ENCODE measurements around the gene GALNT18.

The GALNT18 gene

GRCh38 chr11:11615086-11615485 lies 6.7 kb downstream of the GALNT18 start:
- no peak for TF ChIP-seq TCF12 (IDR thresholded peaks at IDR 0.05; ENCODE audit: low read depth)
- no peak for TF ChIP-seq YY1 (IDR thresholded peaks at IDR 0.05; ENCODE audit: low read depth)
- no peak for TF ChIP-seq CREB1 (IDR thresholded peaks at IDR 0.05; ENCODE audit: low read depth)
- TF ChIP-seq USF1 (IDR thresholded peaks at IDR 0.05), result no peak
- no peak for TF ChIP-seq MAX (IDR thresholded peaks at IDR 0.05)
- no peak for TF ChIP-seq TEAD4 (IDR thresholded peaks at IDR 0.05)
- no peak for TF ChIP-seq EP300 (IDR thresholded peaks at IDR 0.05; ENCODE audit: borderline replicate concordance)
- no peak for TF ChIP-seq EGR1 (IDR thresholded peaks at IDR 0.05)
- no peak for TF ChIP-seq NFIC (IDR thresholded peaks at IDR 0.05)
- no peak for TF ChIP-seq ZBTB7A (IDR thresholded peaks at IDR 0.05; ENCODE audit: low read depth)
- no peak for TF ChIP-seq TAF1 (IDR thresholded peaks at IDR 0.05; ENCODE audit: low read depth)
- no peak for TF ChIP-seq REST (IDR thresholded peaks at IDR 0.05; ENCODE audit: low read depth)
- no peak for TF ChIP-seq RAD21 (IDR thresholded peaks at IDR 0.05; ENCODE audit: low read depth)
- TF ChIP-seq FOXM1 (IDR thresholded peaks at IDR 0.05; ENCODE audit: borderline replicate concordance, low read depth), result no peak
- no peak for TF ChIP-seq CEBPB (IDR thresholded peaks at IDR 0.05)

- TF ChIP-seq TAF1 (IDR thresholded peaks at IDR 0.05; ENCODE audit: low read depth) (no peak), YY1 (IDR thresholded peaks at IDR 0.05; ENCODE audit: low read depth) (no peak), CEBPB (IDR thresholded peaks at IDR 0.05) (no peak), TEAD4 (IDR thresholded peaks at IDR 0.05) (no peak), REST (IDR thresholded peaks at IDR 0.05; ENCODE audit: low read depth) (no peak), ZBTB7A (IDR thresholded peaks at IDR 0.05; ENCODE audit: low read depth) (no peak), RAD21 (IDR thresholded peaks at IDR 0.05; ENCODE audit: low read depth) (no peak), EP300 (IDR thresholded peaks at IDR 0.05; ENCODE audit: borderline replicate concordance) (no peak), EGR1 (IDR thresholded peaks at IDR 0.05) (no peak), NFIC (IDR thresholded peaks at IDR 0.05) (no peak), FOXM1 (IDR thresholded peaks at IDR 0.05; ENCODE audit: borderline replicate concordance, low read depth) (no peak), CREB1 (IDR thresholded peaks at IDR 0.05; ENCODE audit: low read depth) (no peak), MAX (IDR thresholded peaks at IDR 0.05) (no peak), USF1 (IDR thresholded peaks at IDR 0.05) (no peak), TCF12 (IDR thresholded peaks at IDR 0.05; ENCODE audit: low read depth) (no peak)
Observed at GRCh38 chr11:11612439-11612838, 9.4 kb downstream of the GALNT18 start.

GRCh38 chr11:11611381-11611780 lies 10.4 kb downstream of the GALNT18 start:
- TF ChIP-seq TEAD4 (IDR thresholded peaks at IDR 0.05), result no peak
- no peak for TF ChIP-seq EGR1 (IDR thresholded peaks at IDR 0.05)
- TF ChIP-seq FOXM1 (IDR thresholded peaks at IDR 0.05; ENCODE audit: borderline replicate concordance, low read depth), result no peak
- TF ChIP-seq YY1 (IDR thresholded peaks at IDR 0.05; ENCODE audit: low read depth), result no peak
- no peak for TF ChIP-seq EP300 (IDR thresholded peaks at IDR 0.05; ENCODE audit: borderline replicate concordance)
- no peak for TF ChIP-seq RAD21 (IDR thresholded peaks at IDR 0.05; ENCODE audit: low read depth)
- TF ChIP-seq REST (IDR thresholded peaks at IDR 0.05; ENCODE audit: low read depth), result no peak
- TF ChIP-seq TAF1 (IDR thresholded peaks at IDR 0.05; ENCODE audit: low read depth), result no peak
- TF ChIP-seq CEBPB (IDR thresholded peaks at IDR 0.05), result no peak
- no peak for TF ChIP-seq NFIC (IDR thresholded peaks at IDR 0.05)
- TF ChIP-seq TCF12 (IDR thresholded peaks at IDR 0.05; ENCODE audit: low read depth), result no peak
- no peak for TF ChIP-seq ZBTB7A (IDR thresholded peaks at IDR 0.05; ENCODE audit: low read depth)
- no peak for TF ChIP-seq USF1 (IDR thresholded peaks at IDR 0.05)
- TF ChIP-seq MAX (IDR thresholded peaks at IDR 0.05), result no peak
- TF ChIP-seq CREB1 (IDR thresholded peaks at IDR 0.05; ENCODE audit: low read depth), result no peak

Data from Ishikawa (cell line).